Smooth muscle cell (in vitro differentiated cells): Measurements from ENCODE around the gene CEP128. TPM values are rescaled to one million over a fixed set of nuclear protein-coding genes. Genes with fewer than 3 reads are reported as not detected.

Experiments
- DNase-seq: peaks from one replicate; lab custom pipeline; 2025; ENCODE audit not compliant: unreplicated experiment; lab: John Stamatoyannopoulos, UW
- H2AFZ ChIP-seq: fragments of 200-600 bp; sonication (generic); 2 replicates; pipeline ENCODE4 v1.6.0; 2016; ENCODE audit warnings: antibody characterized with exemption, low read depth, mild to moderate bottlenecking
- H3F3A ChIP-seq: fragments of 200-600 bp; sonication (generic); 2 replicates; pipeline ENCODE4 v1.6.0; 2017; ENCODE audit warnings: antibody characterized with exemption, low read depth
- H3K27ac ChIP-seq: fragments of 200-600 bp; sonication (generic); 2 replicates; pipeline ENCODE4 v1.5.1; 2016; ENCODE audit warnings: low read depth, mild to moderate bottlenecking
- H3K27me3 ChIP-seq: fragments of 200-600 bp; sonication (generic); 2 replicates; pipeline ENCODE4 v1.6.1; 2016; ENCODE audit warnings: low read depth, mild to moderate bottlenecking
- H3K36me3 ChIP-seq: fragments of 200-600 bp; sonication (generic); 2 replicates; pipeline ENCODE4 v1.5.1; 2016; ENCODE audit warnings: low read depth
- H3K4me1 ChIP-seq: fragments of 200-600 bp; sonication (generic); 2 replicates; pipeline ENCODE4 v1.5.1; 2016; ENCODE audit warnings: low read depth
- H3K4me2 ChIP-seq: fragments of 200-600 bp; sonication (generic); 2 replicates; pipeline ENCODE4 v1.6.0; 2016; ENCODE audit warnings: mild to moderate bottlenecking
- H3K4me3 ChIP-seq: fragments of 200-600 bp; sonication (generic); 2 replicates; pipeline ENCODE4 v1.5.1; 2016; ENCODE audit warnings: mild to moderate bottlenecking
- H3K79me2 ChIP-seq: fragments of 200-600 bp; sonication (generic); 2 replicates; pipeline ENCODE4 v1.6.0; 2016; ENCODE audit warnings: low read depth, mild to moderate bottlenecking
- H3K9ac ChIP-seq: fragments of 200-600 bp; sonication (generic); 2 replicates; pipeline ENCODE4 v1.6.0; 2016; ENCODE audit warnings: low read depth
- H3K9me3 ChIP-seq: fragments of 200-600 bp; sonication (generic); replicated peaks from 2 replicates; pipeline ENCODE4 v1.5.1; 2016; ENCODE audit warnings: low read depth
- H4K20me1 ChIP-seq: fragments of 200-600 bp; sonication (generic); 2 replicates; pipeline ENCODE4 v1.6.0; 2016; ENCODE audit warnings: low read depth
- CTCF ChIP-seq: fragments of 200-600 bp; sonication (generic); IDR thresholded peaks from 2 replicates; pipeline ENCODE4 v1.5.1; 2017; ENCODE audit warnings: borderline replicate concordance, mild to moderate bottlenecking, antibody characterized with exemption; ENCODE audit not compliant: insufficient read depth, poor library complexity, severe bottlenecking
- WGBS: methylation state at CpG from one replicate; pipeline ENCODE4 v1.1.7; 2016; ENCODE audit warnings: low lambda C conversion rate; 5-methylcytosine and 5-hydroxymethylcytosine counted together
- polyA plus RNA-seq: library from polyadenylated mRNA; unstranded; fragments of >200 nt; fragmentation: Nextera tagmentation; extraction: Ambion mirVana; gene quantifications from 2 replicates; pipeline ENCODE4 v1.2.1, GENCODE V29; 2016
- total RNA-seq: library from RNA; depleted of rRNA; stranded (reverse); fragments of >200 nt; gene quantifications from 2 replicates; pipeline ENCODE4 v1.2.3, GENCODE V29; 2014

The CEP128 gene
- total and polyA plus RNA-seq, 2 experiments from 2014 or later, result 2.7 to 4.4 TPM

- Histone ChIP-seq H3K27ac (no peak overlapping the region), H3K27me3 (no peaks in the 10 kb centered on the region), H3F3A (no peaks in the 10 kb centered on the region), H3K4me2 (no peak overlapping the region), H3K4me1 (no peaks in the 10 kb centered on the region), H3K36me3 (no peaks in the 10 kb centered on the region), H2AFZ (no peak overlapping the region), H3K4me3 (no peak overlapping the region), H3K9me3 (no peaks in the 10 kb centered on the region), H3K9ac (no peak overlapping the region), H4K20me1 (no peaks in the 10 kb centered on the region), H3K79me2 (no peaks in the 10 kb centered on the region)
- TF ChIP-seq CTCF, result no peak
- no peak for DNase-seq
- WGBS, result 96% methylated on average over 4 of the region's 4 CpGs
These were observed 95.7 kb downstream of the CEP128 start for GRCh38 chr14:80845856-80846255.

- Histone ChIP-seq H3K4me1 (no peaks in the 10 kb centered on the region), H3K79me2 (no peaks in the 10 kb centered on the region), H3K4me3 (no peak overlapping the region), H3K4me2 (no peak overlapping the region), H3F3A (no peaks in the 10 kb centered on the region), H4K20me1 (no peaks in the 10 kb centered on the region), H3K27me3 (no peaks in the 10 kb centered on the region), H3K27ac (no peak overlapping the region), H3K9ac (no peak overlapping the region), H2AFZ (no peak overlapping the region), H3K36me3 (no peaks in the 10 kb centered on the region), H3K9me3 (no peaks in the 10 kb centered on the region)
- TF ChIP-seq CTCF, result no peak
- 91% methylated on average over 2 of the region's 2 CpGs for WGBS
- no peak for DNase-seq
These were observed 96.7 kb downstream of the CEP128 start for GRCh38 chr14:80844872-80845271.

GRCh38 chr14:80839743-80840142 is 101.8 kb downstream of the CEP128 start:
- Histone ChIP-seq H4K20me1 (no peaks in the 10 kb centered on the region), H3K9ac (no peak overlapping the region), H3K27ac (no peak overlapping the region), H3K4me2 (no peak overlapping the region), H3K4me3 (no peak overlapping the region), H3K4me1 (no peaks in the 10 kb centered on the region), H3F3A (no peaks in the 10 kb centered on the region), H3K79me2 (no peaks in the 10 kb centered on the region), H2AFZ (no peak overlapping the region), H3K27me3 (no peaks in the 10 kb centered on the region), H3K36me3 (no peaks in the 10 kb centered on the region), H3K9me3 (no peaks in the 10 kb centered on the region)
- TF ChIP-seq CTCF, result no peak
- no peak for DNase-seq
- WGBS, result 66% methylated on average over 3 of the region's 3 CpGs

GRCh38 chr14:80809663-80810062 is 131.9 kb downstream of the CEP128 start:
- Histone ChIP-seq H3F3A (no peaks in the 10 kb centered on the region), H4K20me1 (no peaks in the 10 kb centered on the region), H3K9ac (no peak overlapping the region), H3K4me1 (no peaks in the 10 kb centered on the region), H3K27ac (no peak overlapping the region), H3K4me3 (no peak overlapping the region), H3K27me3 (no peaks in the 10 kb centered on the region), H3K4me2 (no peak overlapping the region), H2AFZ (no peak overlapping the region), H3K9me3 (no peaks in the 10 kb centered on the region), H3K36me3 (no peaks in the 10 kb centered on the region), H3K79me2 (no peaks in the 10 kb centered on the region)
- no peak for DNase-seq
- no peak for TF ChIP-seq CTCF
